Subcutaneous preadipocyte (primary cell): Measurements from ENCODE around the gene RIPPLY1. TPM values are rescaled to one million over a fixed set of nuclear protein-coding genes. Genes with fewer than 3 reads are reported as not detected.

Source experiments
- total RNA-seq: library from RNA; depleted of rRNA; stranded (reverse); fragments of >200 nt; gene quantifications from 2 replicates; pipeline ENCODE4 v1.2.3, GENCODE V29; 2012

RIPPLY1 gene, protein sequence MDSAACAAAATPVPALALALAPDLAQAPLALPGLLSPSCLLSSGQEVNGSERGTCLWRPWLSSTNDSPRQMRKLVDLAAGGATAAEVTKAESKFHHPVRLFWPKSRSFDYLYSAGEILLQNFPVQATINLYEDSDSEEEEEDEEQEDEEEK
- total RNA-seq, result not detected in 2 replicates

GRCh38 chrX:106903291-106903824, at the start of gene RIPPLY1:
Gene RIPPLY1, minus strand, starts transcription at chrX:106903341. Its CDS starts 54 bp downstream, at chrX:106903287.

GRCh38 chrX:106919932-106920452, 16.9 kb upstream of the RIPPLY1 start, which contains the start of gene CLDN2:
Gene CLDN2, plus strand, starts transcription at chrX:106920402. Its CDS starts 7,827 bp downstream, at chrX:106928229.

Other genes starting within 250 kb of the RIPPLY1 start
- gene RNF128, start 176.6 kb downstream of the RIPPLY1 start, total RNA-seq, result under 0.01 and 0.20 TPM in 2 replicates
- 7.0 and 8.6 TPM in 2 replicates for gene TBC1D8B, start 100.7 kb downstream of the RIPPLY1 start, total RNA-seq
- not detected in 2 replicates for gene CLDN2, start 17.1 kb upstream of the RIPPLY1 start, total RNA-seq
- 19.8 and 26.0 TPM in 2 replicates for gene MORC4, start 96.9 kb upstream of the RIPPLY1 start, total RNA-seq
- 10.3 and 10.8 TPM in 2 replicates for gene RBM41, start 215.5 kb upstream of the RIPPLY1 start, total RNA-seq